HEK293 (cell line): ENCODE measurements around the gene DRICH1.

ENCODE experiments used
- REST ChIP-seq: fragments of 450-650 bp; formaldehyde crosslinking; IDR thresholded peaks from 2 replicates; pipeline ENCODE4 v1.5.1; 2016; ENCODE audit warnings: missing biosample characterization, missing genetic modification characterization
- ZNF121 ChIP-seq: fragments of 450-650 bp; formaldehyde crosslinking; IDR thresholded peaks from 2 replicates; pipeline ENCODE4 v1.5.1; 2016; ENCODE audit warnings: missing biosample characterization, missing genetic modification characterization
- ZNF23 ChIP-seq: fragments of 450-650 bp; formaldehyde crosslinking; IDR thresholded peaks from 2 replicates; pipeline ENCODE4 v1.5.1; 2016; ENCODE audit warnings: missing biosample characterization, missing genetic modification characterization, borderline replicate concordance
- ZNF398 ChIP-seq: fragments of 450-650 bp; formaldehyde crosslinking; IDR thresholded peaks from 2 replicates; pipeline ENCODE4 v1.5.1; 2017; ENCODE audit warnings: missing biosample characterization, missing genetic modification characterization
- ZNF704 ChIP-seq: fragments of 450-650 bp; formaldehyde crosslinking; IDR thresholded peaks from 2 replicates; pipeline ENCODE4 v1.5.1; 2016; ENCODE audit warnings: missing biosample characterization, missing genetic modification characterization
- ZNF768 ChIP-seq: fragments of 450-650 bp; formaldehyde crosslinking; IDR thresholded peaks from 2 replicates; pipeline ENCODE4 v1.5.1; 2018; ENCODE audit warnings: missing biosample characterization, mild to moderate bottlenecking, missing genetic modification characterization
- ZNF792 ChIP-seq: fragments of 450-650 bp; formaldehyde crosslinking; IDR thresholded peaks from 2 replicates; pipeline ENCODE4 v1.5.1; 2016; ENCODE audit warnings: missing biosample characterization, missing genetic modification characterization

- TF ChIP-seq REST (tag by site-specific recombination) (no peak), ZNF121 (tag by site-specific recombination) (no peak), ZNF792 (tag by site-specific recombination) (no peak), ZNF704 (tag by site-specific recombination) (no peak), ZNF23 (no peak), ZNF398 (tag by site-specific recombination) (no peak), ZNF768 (no peak)
Measured at GRCh38 chr22:23583836-23584235, 48.3 kb downstream of the DRICH1 start.
